Chondrocyte (in vitro differentiated cells): ENCODE measurements around the gene MMP19. TPM values are rescaled to one million over a fixed set of nuclear protein-coding genes. Genes with fewer than 3 reads are reported as not detected.

Experiments used
- DNase-seq: peaks from one replicate; pipeline ENCODE4 v3.0.0; 2021; ENCODE audit warnings: mixed read lengths, low spot score
- H3K27ac Mint-ChIP-seq: one replicate; pipeline ENCODE4 v1.8.0; 2021; ENCODE audit warnings: mild to moderate bottlenecking, moderate library complexity, mixed read lengths; ENCODE audit not compliant: unreplicated experiment
- H3K27me3 Mint-ChIP-seq: 2 replicates; pipeline ENCODE4 v1.8.0; 2021; ENCODE audit warnings: low read depth, mixed read lengths
- H3K36me3 Mint-ChIP-seq: 2 replicates; pipeline ENCODE4 v1.8.0; 2021; ENCODE audit warnings: low read depth, mixed read lengths
- H3K4me1 Mint-ChIP-seq: 2 replicates; pipeline ENCODE4 v1.8.0; 2021; ENCODE audit warnings: low read depth, mild to moderate bottlenecking, mixed read lengths
- H3K4me3 Mint-ChIP-seq: one replicate; pipeline ENCODE4 v1.8.0; 2021; ENCODE audit warnings: mild to moderate bottlenecking, moderate library complexity, mixed read lengths; ENCODE audit not compliant: unreplicated experiment
- H3K9me3 Mint-ChIP-seq: 2 replicates; pipeline ENCODE4 v1.8.0; 2021; ENCODE audit warnings: low read depth, mixed read lengths
- total RNA-seq: library from RNA; stranded (reverse); gene quantifications from 3 replicates; pipeline ENCODE4 v1.2.1, GENCODE V29; 2021
- TF ChIP-seq, protein P1 (sequence below): fragments of 200-600 bp; sonication (generic); IDR thresholded peaks from 2 replicates; pipeline ENCODE4 v1.5.0; 2021; ENCODE audit warnings: antibody characterized with exemption, mild to moderate bottlenecking, moderate library complexity

The MMP19 gene
- total RNA-seq, 1 donor from 2014 or later, result 17.8 TPM

DNA sequence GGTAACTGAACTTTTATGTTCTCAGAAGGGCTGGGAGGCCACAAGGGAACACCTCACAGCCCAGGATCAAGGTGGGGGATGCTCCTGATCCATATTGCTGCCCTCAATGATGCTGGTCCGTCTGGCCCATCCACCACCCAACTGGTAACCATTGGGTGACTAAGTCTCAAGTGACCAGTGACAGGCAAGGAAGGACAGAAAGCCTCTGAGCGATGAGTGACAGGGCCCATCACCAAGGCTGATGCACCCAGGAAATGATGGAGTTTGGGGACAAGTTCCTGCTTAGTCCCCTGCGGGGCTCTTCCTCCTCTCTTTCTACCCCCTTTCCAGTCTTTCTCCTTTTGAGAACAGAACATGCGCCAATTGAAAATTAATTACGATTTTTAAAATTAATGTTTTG, 2.6 kb upstream of the MMP19 start:
- H3K4me3 Mint-ChIP-seq, result no peak overlapping the region
- TF ChIP-seq, protein P1, sequence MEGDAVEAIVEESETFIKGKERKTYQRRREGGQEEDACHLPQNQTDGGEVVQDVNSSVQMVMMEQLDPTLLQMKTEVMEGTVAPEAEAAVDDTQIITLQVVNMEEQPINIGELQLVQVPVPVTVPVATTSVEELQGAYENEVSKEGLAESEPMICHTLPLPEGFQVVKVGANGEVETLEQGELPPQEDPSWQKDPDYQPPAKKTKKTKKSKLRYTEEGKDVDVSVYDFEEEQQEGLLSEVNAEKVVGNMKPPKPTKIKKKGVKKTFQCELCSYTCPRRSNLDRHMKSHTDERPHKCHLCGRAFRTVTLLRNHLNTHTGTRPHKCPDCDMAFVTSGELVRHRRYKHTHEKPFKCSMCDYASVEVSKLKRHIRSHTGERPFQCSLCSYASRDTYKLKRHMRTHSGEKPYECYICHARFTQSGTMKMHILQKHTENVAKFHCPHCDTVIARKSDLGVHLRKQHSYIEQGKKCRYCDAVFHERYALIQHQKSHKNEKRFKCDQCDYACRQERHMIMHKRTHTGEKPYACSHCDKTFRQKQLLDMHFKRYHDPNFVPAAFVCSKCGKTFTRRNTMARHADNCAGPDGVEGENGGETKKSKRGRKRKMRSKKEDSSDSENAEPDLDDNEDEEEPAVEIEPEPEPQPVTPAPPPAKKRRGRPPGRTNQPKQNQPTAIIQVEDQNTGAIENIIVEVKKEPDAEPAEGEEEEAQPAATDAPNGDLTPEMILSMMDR, result no peak
- H3K36me3 Mint-ChIP-seq, result no peaks in the 10 kb centered on the region
- peaks cover 74% of the 10 kb centered on the region for H3K4me1 Mint-ChIP-seq
- no peaks in the 10 kb centered on the region for H3K9me3 Mint-ChIP-seq
- H3K27ac Mint-ChIP-seq, result peak overlapping the region; percentile 91
- no peak for DNase-seq
- H3K27me3 Mint-ChIP-seq, result no peaks in the 10 kb centered on the region

DNA sequence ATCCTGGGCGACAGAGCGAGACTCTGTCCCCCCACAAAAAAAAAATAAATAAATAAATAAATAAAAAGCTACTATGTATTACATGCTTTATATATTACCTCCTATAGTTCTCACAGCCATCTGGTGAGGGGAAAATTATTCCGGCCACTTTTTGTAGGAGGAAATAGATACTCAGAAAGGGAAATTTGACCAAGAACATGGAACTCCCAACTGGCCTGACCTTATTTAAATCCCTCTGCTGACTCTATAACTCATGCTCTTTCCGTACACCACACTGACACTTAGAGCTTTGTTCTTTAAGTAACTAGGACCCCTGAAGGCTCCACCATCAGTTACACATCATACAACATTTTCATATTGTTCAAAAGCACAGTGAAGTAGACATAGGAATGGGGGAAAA, 2.2 kb upstream of the MMP19 start:
- no peak overlapping the region for H3K27ac Mint-ChIP-seq
- H3K27me3 Mint-ChIP-seq, result no peaks in the 10 kb centered on the region
- no peaks in the 10 kb centered on the region for H3K36me3 Mint-ChIP-seq
- DNase-seq, result no peak
- H3K9me3 Mint-ChIP-seq, result no peaks in the 10 kb centered on the region
- TF ChIP-seq, protein P1, result no peak
- peaks cover 70% of the 10 kb centered on the region for H3K4me1 Mint-ChIP-seq
- no peak overlapping the region for H3K4me3 Mint-ChIP-seq

DNA sequence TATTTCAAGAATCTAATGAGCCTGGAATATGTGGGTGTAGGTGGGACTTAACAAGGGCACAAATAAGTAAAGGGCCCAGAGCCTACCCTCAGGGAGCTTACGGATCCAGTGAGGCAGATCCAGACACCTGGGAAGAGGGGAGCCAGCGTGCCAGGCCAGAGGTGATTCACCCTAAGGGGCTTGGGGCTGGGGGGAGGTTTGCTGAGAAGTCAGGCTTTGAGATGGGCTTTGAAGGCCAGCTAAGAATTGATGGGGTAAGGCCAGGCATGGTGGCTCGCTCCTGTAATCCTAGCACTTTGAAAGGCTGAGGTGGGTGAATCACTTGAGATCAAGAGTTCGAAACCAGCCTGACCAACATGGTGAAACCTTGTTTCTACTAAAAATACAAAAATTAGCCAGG, 695 bp upstream of the MMP19 start:
- Mint-ChIP-seq H3K4me1 (peaks cover 56% of the 10 kb centered on the region), H3K27ac (peak overlapping the region; percentile 12)

DNA sequence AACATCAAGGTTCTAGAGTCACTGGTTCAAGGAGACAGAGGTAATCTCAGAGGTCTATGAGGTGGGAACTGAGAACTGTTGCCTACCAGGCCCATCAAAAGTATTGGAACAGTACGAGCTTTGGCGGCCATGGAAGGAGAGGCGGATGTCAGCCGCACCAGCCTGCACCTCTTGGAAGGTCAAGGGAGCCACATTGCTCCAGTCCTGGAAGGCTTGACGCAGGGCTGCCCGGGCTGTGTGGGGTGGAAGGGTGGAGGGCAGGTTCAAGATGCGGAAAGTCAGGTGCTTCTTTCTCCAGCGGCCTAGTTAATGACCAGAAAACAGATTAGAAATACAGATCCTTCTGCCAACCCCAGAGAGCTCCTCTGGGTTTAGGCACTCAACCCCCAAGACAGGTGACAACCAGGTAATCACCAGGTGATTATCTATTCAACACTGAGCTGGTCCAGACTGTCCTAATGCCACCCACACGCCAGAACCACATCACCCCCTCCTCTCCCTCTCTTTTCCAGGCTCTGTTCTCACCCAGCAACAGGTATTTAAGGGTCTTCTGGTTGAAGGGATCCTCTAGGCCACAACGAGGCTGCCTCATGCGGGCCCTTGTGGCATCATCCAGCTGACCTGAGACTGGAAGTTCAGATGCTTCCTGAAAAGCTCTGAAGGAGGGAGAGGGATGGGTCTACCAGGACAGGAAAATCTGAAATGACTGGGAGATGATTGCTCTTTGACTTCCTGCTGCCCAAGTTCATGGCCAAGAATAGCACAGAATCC, 2.0 kb downstream of the MMP19 start:
- no peaks in the 10 kb centered on the region for H3K9me3 Mint-ChIP-seq
- DNase-seq, result no peak
- TF ChIP-seq, protein P1, result no peak
- no peaks in the 10 kb centered on the region for H3K27me3 Mint-ChIP-seq
- H3K27ac Mint-ChIP-seq, result no peak overlapping the region
- peaks cover 2% of the 10 kb centered on the region for H3K36me3 Mint-ChIP-seq
- H3K4me3 Mint-ChIP-seq, result no peak overlapping the region
- H3K4me1 Mint-ChIP-seq, result peaks cover 30% of the 10 kb centered on the region

More for the DNA sequence above, 695 bp upstream of the MMP19 start:
- TF ChIP-seq, protein P1, result no peak
- Mint-ChIP-seq H3K4me3 (no peak overlapping the region), H3K27me3 (no peaks in the 10 kb centered on the region), H3K36me3 (no peaks in the 10 kb centered on the region), H3K9me3 (no peaks in the 10 kb centered on the region)
- no peak for DNase-seq

DNA sequence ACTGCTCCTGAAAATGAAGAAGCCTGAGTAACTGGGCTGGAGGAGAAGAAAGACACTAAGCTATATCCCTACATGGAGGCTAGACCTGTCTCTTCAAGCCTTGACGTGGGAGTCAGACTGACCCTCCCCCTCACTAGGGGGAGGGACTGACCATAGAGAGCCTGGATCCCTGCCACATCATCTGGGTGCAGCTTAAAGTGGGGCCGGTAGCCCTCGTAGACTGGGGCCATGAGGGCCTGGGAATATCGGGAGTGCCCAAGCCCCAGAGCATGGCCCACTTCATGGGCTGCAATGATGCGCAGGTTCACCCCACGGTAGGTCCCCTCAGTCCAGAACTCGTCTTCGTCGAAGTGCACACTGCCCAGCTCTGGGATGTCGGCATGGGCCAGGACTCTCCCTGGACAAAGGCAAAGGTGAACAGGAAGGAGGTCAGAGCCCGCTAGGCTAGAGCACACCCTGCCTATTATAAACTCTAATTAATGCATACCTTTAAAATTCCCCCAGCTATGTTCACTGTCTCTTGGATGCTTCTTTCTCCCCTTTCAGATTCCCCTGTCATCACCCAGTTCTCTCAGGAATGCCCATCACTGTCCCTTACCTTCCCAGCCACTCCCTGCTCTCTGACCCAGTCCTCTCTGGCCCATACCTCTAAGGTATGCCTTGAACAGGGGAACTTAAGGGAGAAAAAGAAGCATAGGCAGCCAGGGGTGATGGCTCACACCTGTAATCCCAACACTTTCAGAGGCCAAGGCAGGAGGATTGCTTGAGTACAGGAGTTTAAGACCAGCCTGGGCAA, 3.2 kb downstream of the MMP19 start:
- H3K9me3 Mint-ChIP-seq, result no peaks in the 10 kb centered on the region
- H3K27ac Mint-ChIP-seq, result no peak overlapping the region
- TF ChIP-seq, protein P1, result no peak
- no peak for DNase-seq
- H3K27me3 Mint-ChIP-seq, result no peaks in the 10 kb centered on the region
- peaks cover 2% of the 10 kb centered on the region for H3K36me3 Mint-ChIP-seq
- H3K4me3 Mint-ChIP-seq, result no peak overlapping the region
- peaks cover 22% of the 10 kb centered on the region for H3K4me1 Mint-ChIP-seq
